OCI-LY7 (cell line): ENCODE data around the gene ABCC1.

ENCODE experiments used
- CTCF ChIP-seq: fragments of 200-600 bp; sonication (generic); conservative IDR thresholded peaks from 2 replicates; pipeline ENCODE4 v1.5.1; 2014; ENCODE audit warnings: mild to moderate bottlenecking, antibody characterized with exemption, low read length, moderate library complexity, mixed read lengths
- EZH2phosphoT487 ChIP-seq: fragments of 200-600 bp; sonication (generic); IDR thresholded peaks from 2 replicates; pipeline ENCODE4 v1.6.1; 2018; ENCODE audit warnings: low read depth, borderline replicate concordance, mild to moderate bottlenecking, mixed run types, antibody characterized with exemption, low read length, moderate library complexity, mixed read lengths

- TF ChIP-seq CTCF (no peak), EZH2phosphoT487 (no peak)
Observed at GRCh38 chr16:15942931-15943690, 6.3 kb upstream of the ABCC1 start.
